Epithelial cell of prostate (primary cell): ENCODE data around the gene SNCB.

ENCODE experiments used
- DNase-seq: peaks from one replicate; pipeline ENCODE4 v3.0.0-alpha.2; 2011; ENCODE audit warnings: low read depth, low spot score
- H3K27ac ChIP-seq: fragments of 450-650 bp; 2 replicates; pipeline ENCODE4 v1.5.1; 2017; ENCODE audit warnings: mild to moderate bottlenecking

Gene SNCB

GRCh38 chr5:176661676-176662075 lies 31.3 kb upstream of the SNCB start:
- H3K27ac ChIP-seq: no peak overlapping the region
- DNase-seq: no peak

- DNase-seq: no peak
- no peak overlapping the region for H3K27ac ChIP-seq
These were observed 30.7 kb upstream of the SNCB start for GRCh38 chr5:176660860-176661641.

GRCh38 chr5:176660530-176660859 lies 30.2 kb upstream of the SNCB start:
- no peak for DNase-seq
- no peak overlapping the region for H3K27ac ChIP-seq

- no peak for DNase-seq
- H3K27ac ChIP-seq: no peak overlapping the region
These were observed 29.6 kb upstream of the SNCB start for GRCh38 chr5:176659860-176660461.

GRCh38 chr5:176659512-176659839 lies 29.1 kb upstream of the SNCB start:
- H3K27ac ChIP-seq: no peak overlapping the region
- no peak for DNase-seq

GRCh38 chr5:176658817-176659511 lies 28.6 kb upstream of the SNCB start:
- no peak overlapping the region for H3K27ac ChIP-seq
- DNase-seq: no peak

GRCh38 chr5:176658007-176658599 lies 27.8 kb upstream of the SNCB start:
- no peak for DNase-seq
- no peak overlapping the region for H3K27ac ChIP-seq

- no peak overlapping the region for H3K27ac ChIP-seq
- no peak for DNase-seq
These were observed 26.2 kb upstream of the SNCB start for GRCh38 chr5:176656467-176656990.

- no peak for DNase-seq
- H3K27ac ChIP-seq: no peak overlapping the region
These were observed 24.5 kb upstream of the SNCB start for GRCh38 chr5:176654856-176655255.

- peak; percentile 39 for DNase-seq
- peak overlapping the region; percentile 28 for H3K27ac ChIP-seq
These were observed 23.4 kb upstream of the SNCB start for GRCh38 chr5:176653401-176654385.

- no peak overlapping the region for H3K27ac ChIP-seq
- DNase-seq: no peak
These were observed 21.8 kb upstream of the SNCB start for GRCh38 chr5:176652136-176652535.

GRCh38 chr5:176651472-176651980 lies 21.2 kb upstream of the SNCB start:
- DNase-seq: no peak

GRCh38 chr5:176650354-176650884 lies 20.1 kb upstream of the SNCB start:
- no peak overlapping the region for H3K27ac ChIP-seq
- no peak for DNase-seq

More at GRCh38 chr5:176651472-176651980, 21.2 kb upstream of the SNCB start:
- no peak overlapping the region for H3K27ac ChIP-seq

- H3K27ac ChIP-seq: no peak overlapping the region
- DNase-seq: no peak
These were observed 18.3 kb upstream of the SNCB start for GRCh38 chr5:176648474-176649194.

- no peak for DNase-seq
- peak overlapping the region; percentile 38 for H3K27ac ChIP-seq
These were observed 17.6 kb upstream of the SNCB start for GRCh38 chr5:176647843-176648473.

GRCh38 chr5:176647030-176647842 lies 16.9 kb upstream of the SNCB start, which contains the start of gene TSPAN17:
Gene TSPAN17 (plus strand): TSS chr5:176647484. CDS start chr5:176647616, 132 bp downstream.
- peak; percentile 80 for DNase-seq

GRCh38 chr5:176646707-176647029 lies 16.3 kb upstream of the SNCB start:
- H3K27ac ChIP-seq: peak overlapping the region; percentile 14
- no peak for DNase-seq

More at GRCh38 chr5:176647030-176647842, 16.9 kb upstream of the SNCB start, which contains the start of gene TSPAN17:
- peak within 1 kb of the TSS; percentile 38 for H3K27ac ChIP-seq
